Measurements from ENCODE around the gene STX5. TPM values are rescaled to one million over a fixed set of nuclear protein-coding genes. Genes with fewer than 3 reads are reported as not detected.
A peak's percentile ranks its signal among the peaks of the same experiment; 100 is the strongest.

STX5 gene
- total and polyA plus RNA-seq, 10 of the 15 experiments (the other 5 are each of a cell fraction or from before 2014, with no cell fraction given): 3.8 to 35.4 (median 27.4) TPM

- peak; percentile 14; the same call in 1 of the 2 replicates for TF ChIP-seq TCF3 (IDR thresholded peaks at IDR 0.05; ENCODE audit: borderline replicate concordance, insufficient read depth, low read depth, low read length)
- peak; percentile 61; the same call in 1 of the 2 replicates for TF ChIP-seq STAT1 (conservative IDR thresholded peaks at IDR 0.05)
- TF ChIP-seq NR2F1 (conservative IDR thresholded peaks at IDR 0.05): peak; percentile 82
These were observed 9.0 kb upstream of the STX5 start (continued) for GRCh38 chr11:62840721-62841360.

GRCh38 chr11:62839050-62839945, 7.4 kb upstream of the STX5 start, which contains the start of gene WDR74:
Gene WDR74, minus strand, starts transcription at chr11:62839590. Its CDS starts 20 bp downstream, at chr11:62839570.
- RAD21 ChIA-PET (ENCODE audit: unreplicated experiment): interaction anchor here (1.3 to 2.9 kb wide), 4 partner anchors 16 to 68 kb away, joined by 3 to 31 read pairs (median 9); partner anchors contain the start of genes TAF6L and TMEM179B
- peak; percentile 93 for DNase-seq (ENCODE audit: low read depth, low spot score)
- peak; percentile 59 for ATAC-seq
- Histone ChIP-seq H3K9me3 (replicated peaks; ENCODE audit: control insufficient read depth, insufficient read depth, low read length) (no peaks in the 10 kb centered on the region), H3K79me2 (ENCODE audit: control insufficient read depth, insufficient read depth, low read length) (peaks cover 22% of the 10 kb centered on the region), H3K4me2 (ENCODE audit: control insufficient read depth, insufficient read depth) (peak within 1 kb of the TSS; percentile 91), H3K9ac (ENCODE audit: control insufficient read depth, insufficient read depth, low read length) (peak within 1 kb of the TSS; percentile 97), H3K36me3 (ENCODE audit: control insufficient read depth in 2 of 2, insufficient read depth in 2 of 2, low read length in 1 of 2) (peaks cover 11 to 14% of the 10 kb centered on the region in 2 experiments), H3K4me1 (ENCODE audit: control insufficient read depth, insufficient read depth, low read length) (peaks cover 7% of the 10 kb centered on the region), H4K20me1 (ENCODE audit: control insufficient read depth, insufficient read depth) (no peaks in the 10 kb centered on the region), H2AFZ (ENCODE audit: control insufficient read depth, low read depth, low read length) (peak within 1 kb of the TSS; percentile 76), H3K4me3 (peak within 1 kb of the TSS; percentile 79), H3K27me3 (replicated peaks in 1 of 2; ENCODE audit: control insufficient read depth in 2 of 2, insufficient read depth in 2 of 2, low read length in 1 of 2) (no peaks in the 10 kb centered on the region), H3K27ac (ENCODE audit: control insufficient read depth, insufficient read depth) (peak within 1 kb of the TSS; percentile 99)
- under 1% methylated on average over 62 of the region's 62 CpGs for WGBS (ENCODE audit: insufficient coverage, insufficient replicate concordance, low lambda C conversion rate, missing lambda C conversion rate)
- in situ Hi-C loops (cut with MboI): no loop called here
- peak; percentile 69 for FAIRE-seq
- intact Hi-C loops (cut with micrococcal nuclease; ENCODE audit: unreplicated experiment): loop anchor here (1.0 to 10.0 kb wide), 2 partner anchors 53 to 244 kb away; partner anchors contain the start of gene TUT1
- POLR2A ChIA-PET: interaction anchor here (0.6 to 3.4 kb wide), 10 partner anchors 13 to 175 kb away, joined by 3 to 92 read pairs (median 9); partner anchors contain the start of genes HNRNPUL2, NXF1, SLC3A2 and TTC9C
- SMC1A ChIA-PET (ENCODE audit: uncharacterized antibody, unreplicated experiment): interaction anchor here (0.6 to 3.0 kb wide), 7 partner anchors 17 to 92 kb away, joined by 3 to 36 read pairs (median 4); no protein-coding TSS in a partner anchor
- BruUV-seq (replicated peaks): TSS peak; percentile 28
- CTCF ChIA-PET: interaction anchor here (0.7 to 3.4 kb wide), 4 partner anchors 17 to 53 kb away, joined by 4 to 28 read pairs (median 8); partner anchors contain the start of gene TMEM179B
- TF ChIP-seq HCFC1 (IDR thresholded peaks at IDR 0.05; ENCODE audit: low read length): peak; percentile 90
- TF ChIP-seq, protein P1, sequence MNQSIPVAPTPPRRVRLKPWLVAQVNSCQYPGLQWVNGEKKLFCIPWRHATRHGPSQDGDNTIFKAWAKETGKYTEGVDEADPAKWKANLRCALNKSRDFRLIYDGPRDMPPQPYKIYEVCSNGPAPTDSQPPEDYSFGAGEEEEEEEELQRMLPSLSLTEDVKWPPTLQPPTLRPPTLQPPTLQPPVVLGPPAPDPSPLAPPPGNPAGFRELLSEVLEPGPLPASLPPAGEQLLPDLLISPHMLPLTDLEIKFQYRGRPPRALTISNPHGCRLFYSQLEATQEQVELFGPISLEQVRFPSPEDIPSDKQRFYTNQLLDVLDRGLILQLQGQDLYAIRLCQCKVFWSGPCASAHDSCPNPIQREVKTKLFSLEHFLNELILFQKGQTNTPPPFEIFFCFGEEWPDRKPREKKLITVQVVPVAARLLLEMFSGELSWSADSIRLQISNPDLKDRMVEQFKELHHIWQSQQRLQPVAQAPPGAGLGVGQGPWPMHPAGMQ (IDR thresholded peaks at IDR 0.05; ENCODE audit: borderline replicate concordance): no peak
- peak; percentile 73 for TF ChIP-seq SMAD1 (IDR thresholded peaks at IDR 0.05; ENCODE audit: low read depth, partially characterized antibody)
- TF ChIP-seq ESRRA (IDR thresholded peaks at IDR 0.05; ENCODE audit: low read length): peak; percentile 26; the same call in 1 of the 2 replicates
- peak; percentile 98 for TF ChIP-seq YY1 (IDR thresholded peaks at IDR 0.05; ENCODE audit: low read depth, low read length)
- peak; percentile 90 for TF ChIP-seq ZBTB40 (IDR thresholded peaks at IDR 0.05; ENCODE audit: borderline replicate concordance)
- peak; percentile 93 for TF ChIP-seq PAX8 (IDR thresholded peaks at IDR 0.05)
